GM10266 (cell line): ENCODE results near the gene VAC14.

Source experiments
- DNase-seq: peaks from one replicate; pipeline ENCODE4 v3.0.0; 2012; ENCODE audit errors: extremely low spot score
- CTCF ChIP-seq: IDR thresholded peaks from 2 replicates; pipeline ENCODE4 v1.5.1; 2012; ENCODE audit warnings: mild to moderate bottlenecking, low read depth; ENCODE audit not compliant: control insufficient read depth, insufficient read depth; ENCODE audit errors: missing control alignments

VAC14 gene

GRCh38 chr16:70713824-70714223 is 87.1 kb downstream of the VAC14 start:
- no peak for TF ChIP-seq CTCF
- DNase-seq = no peak

- no peak for DNase-seq
- TF ChIP-seq CTCF = no peak
Observed at GRCh38 chr16:70713342-70713741, 87.6 kb downstream of the VAC14 start.

GRCh38 chr16:70712942-70713341 is 88.0 kb downstream of the VAC14 start:
- no peak for DNase-seq
- TF ChIP-seq CTCF = no peak

GRCh38 chr16:70712359-70712758 is 88.6 kb downstream of the VAC14 start:
- TF ChIP-seq CTCF = no peak
- DNase-seq = no peak

- no peak for TF ChIP-seq CTCF
Observed at GRCh38 chr16:70711211-70712031, 89.5 kb downstream of the VAC14 start.

GRCh38 chr16:70710422-70711210 is 90.3 kb downstream of the VAC14 start:
- no peak for DNase-seq
- no peak for TF ChIP-seq CTCF

More at GRCh38 chr16:70711211-70712031, 89.5 kb downstream of the VAC14 start:
- no peak for DNase-seq

- no peak for TF ChIP-seq CTCF
- no peak for DNase-seq
Observed at GRCh38 chr16:70709942-70710341, 91.0 kb downstream of the VAC14 start.
